GM12865 (cell line): ENCODE measurements around the gene PRG2.

Experiments
- DNase-seq: peaks from one replicate; pipeline ENCODE4 v3.0.0; 2010; ENCODE audit warnings: low read depth
- H3K4me3 ChIP-seq: 2 replicates; pipeline ENCODE4 v1.5.1; 2011; ENCODE audit warnings: mild to moderate bottlenecking, low read depth, low read length, control low read depth
- CTCF ChIP-seq: IDR thresholded peaks from 2 replicates; pipeline ENCODE4 v1.5.1; 2011; ENCODE audit warnings: low read length, control low read depth, low read depth, inconsistent platforms; ENCODE audit not compliant: insufficient read depth; ENCODE audit errors: missing control alignments

The PRG2 gene

GRCh38 chr11:57432149-57432561, 41.7 kb upstream of the PRG2 start:
- TF ChIP-seq CTCF: no peak
- H3K4me3 ChIP-seq: no peak overlapping the region

GRCh38 chr11:57430952-57431351, 40.5 kb upstream of the PRG2 start:
- TF ChIP-seq CTCF: no peak
- no peak for DNase-seq
- H3K4me3 ChIP-seq: no peak overlapping the region

More at GRCh38 chr11:57432149-57432561, 41.7 kb upstream of the PRG2 start:
- DNase-seq: no peak

- no peak for TF ChIP-seq CTCF
- no peak overlapping the region for H3K4me3 ChIP-seq
- no peak for DNase-seq
Measured at GRCh38 chr11:57429946-57430345, 39.5 kb upstream of the PRG2 start.

- no peak for TF ChIP-seq CTCF
- H3K4me3 ChIP-seq: no peak overlapping the region
- DNase-seq: no peak
Measured at GRCh38 chr11:57428643-57429042, 38.2 kb upstream of the PRG2 start.

GRCh38 chr11:57427727-57428082, 37.3 kb upstream of the PRG2 start:
- TF ChIP-seq CTCF: no peak
- DNase-seq: no peak
- H3K4me3 ChIP-seq: no peak overlapping the region

GRCh38 chr11:57426929-57427726, 36.7 kb upstream of the PRG2 start, which contains the start of gene SLC43A3:
SLC43A3 (minus strand) TSS chr11:57427121; CDS start chr11:57426172, 949 bp downstream.
- TF ChIP-seq CTCF: no peak
- peak within 1 kb of the TSS; percentile 71 for H3K4me3 ChIP-seq
- DNase-seq: peak; percentile 89
